Coronary artery (tissue), 2 donors: ENCODE data around the gene COL9A3.

Source experiments
- DNase-seq: peaks from one replicate; pipeline ENCODE4 v3.0.0-alpha.2; 2017; ENCODE audit warnings: low spot score
- H3K27ac ChIP-seq, 2 donors: fragments of 200-600 bp; sonication (generic); one replicate each; pipeline ENCODE4 v1.5.1; 2016 to 2019
- H3K4me3 ChIP-seq: fragments of 200-600 bp; sonication (generic); 2 replicates; pipeline ENCODE4 v1.5.1; 2016; ENCODE audit warnings: mild to moderate bottlenecking, moderate library complexity
- CTCF ChIP-seq: fragments of 200-600 bp; sonication (generic); IDR thresholded peaks from one replicate; pipeline ENCODE4 v1.5.1; 2019; ENCODE audit warnings: antibody characterized with exemption

Gene COL9A3

GRCh38 chr20:62880147-62880934, 63.5 kb downstream of the COL9A3 start:
- no peak for TF ChIP-seq CTCF
- no peak for DNase-seq

GRCh38 chr20:62880935-62881661, 64.2 kb downstream of the COL9A3 start:
- no peak for TF ChIP-seq CTCF
- no peak for DNase-seq
- Histone ChIP-seq H3K4me3 (no peak overlapping the region), H3K27ac (no peak overlapping the region)

More at GRCh38 chr20:62880147-62880934, 63.5 kb downstream of the COL9A3 start:
- H3K27ac ChIP-seq: no peak overlapping the region
- H3K4me3 ChIP-seq: no peak overlapping the region

GRCh38 chr20:62881662-62882395, 65.0 kb downstream of the COL9A3 start:
- H3K27ac ChIP-seq: no peak overlapping the region
- H3K4me3 ChIP-seq: no peak overlapping the region
- no peak for TF ChIP-seq CTCF
- no peak for DNase-seq

GRCh38 chr20:62882426-62882825, 65.6 kb downstream of the COL9A3 start:
- H3K27ac ChIP-seq: no peak overlapping the region
- no peak overlapping the region for H3K4me3 ChIP-seq
- no peak for DNase-seq
- TF ChIP-seq CTCF: no peak

GRCh38 chr20:62884556-62884955, 67.7 kb downstream of the COL9A3 start:
- Histone ChIP-seq H3K27ac (no peak overlapping the region), H3K4me3 (no peak overlapping the region)
- TF ChIP-seq CTCF: no peak
- DNase-seq: no peak

- H3K27ac ChIP-seq: no peak overlapping the region
- H3K4me3 ChIP-seq: no peak overlapping the region
- TF ChIP-seq CTCF: no peak
- no peak for DNase-seq
Observed at GRCh38 chr20:62885046-62885895, 68.4 kb downstream of the COL9A3 start.
